Measurements from ENCODE around the gene SPA17.
A peak's percentile ranks its signal among the peaks of the same experiment; 100 is the strongest.

Gene SPA17

GRCh38 chr11:124643605-124644425 lies 29.9 kb upstream of the SPA17 start:
- H3K9ac ChIP-seq (ENCODE audit: low read depth, low read length) = no peak overlapping the region
- H3K4me3 ChIP-seq (ENCODE audit: low read length) = no peak overlapping the region
- 0 out of 2 replicates have a peak, but pooled peaks cover 7% of the 10 kb centered on the region for H3K36me3 ChIP-seq (ENCODE audit: insufficient read depth, low read depth, low read length)
- H3K27me3 ChIP-seq (ENCODE audit: insufficient read depth, low read length) = no peaks in the 10 kb centered on the region; the same call in 1 of the 2 replicates
- no peaks in the 10 kb centered on the region for H3K9me3 ChIP-seq (ENCODE audit: insufficient read depth, low read depth, low read length)
- no peak overlapping the region for H3K27ac ChIP-seq (ENCODE audit: low read length)
- no peaks in the 10 kb centered on the region for H3K4me1 ChIP-seq (ENCODE audit: insufficient read depth, low read length)

GRCh38 chr11:124644426-124645280 lies 29.1 kb upstream of the SPA17 start:
- Histone ChIP-seq H3K9ac (ENCODE audit: low read depth, low read length) (no peak overlapping the region), H3K27me3 (ENCODE audit: insufficient read depth, low read length) (no peaks in the 10 kb centered on the region; the same call in none of the 2 replicates), H3K4me1 (ENCODE audit: insufficient read depth, low read length) (no peaks in the 10 kb centered on the region), H3K36me3 (ENCODE audit: insufficient read depth, low read depth, low read length) (no peaks in the 10 kb centered on the region), H3K27ac (ENCODE audit: low read length) (no peak overlapping the region), H3K4me3 (ENCODE audit: low read length) (peak overlapping the region; percentile 4; the same call in 1 of the 2 replicates), H3K9me3 (ENCODE audit: insufficient read depth, low read depth, low read length) (no peaks in the 10 kb centered on the region)

GRCh38 chr11:124646148-124646547 lies 27.6 kb upstream of the SPA17 start:
- Histone ChIP-seq H3K36me3 (ENCODE audit: insufficient read depth, low read depth, low read length) (no peaks in the 10 kb centered on the region), H3K27ac (ENCODE audit: low read length) (no peak overlapping the region), H3K9ac (ENCODE audit: low read depth, low read length) (no peak overlapping the region), H3K4me3 (ENCODE audit: low read length) (no peak overlapping the region), H3K9me3 (ENCODE audit: insufficient read depth, low read depth, low read length) (no peaks in the 10 kb centered on the region), H3K4me1 (ENCODE audit: insufficient read depth, low read length) (no peaks in the 10 kb centered on the region), H3K27me3 (ENCODE audit: insufficient read depth, low read length) (no peaks in the 10 kb centered on the region; the same call in none of the 2 replicates)

GRCh38 chr11:124648610-124649009 lies 25.1 kb upstream of the SPA17 start:
- H3K27ac ChIP-seq (ENCODE audit: low read length) = no peak overlapping the region
- H3K9me3 ChIP-seq (ENCODE audit: insufficient read depth, low read depth, low read length) = no peaks in the 10 kb centered on the region
- no peak overlapping the region for H3K9ac ChIP-seq (ENCODE audit: low read depth, low read length)
- H3K27me3 ChIP-seq (ENCODE audit: insufficient read depth, low read length) = no peaks in the 10 kb centered on the region; the same call in none of the 2 replicates
- no peak overlapping the region for H3K4me3 ChIP-seq (ENCODE audit: low read length)
- no peaks in the 10 kb centered on the region for H3K36me3 ChIP-seq (ENCODE audit: insufficient read depth, low read depth, low read length)
- H3K4me1 ChIP-seq (ENCODE audit: insufficient read depth, low read length) = no peaks in the 10 kb centered on the region

DNA sequence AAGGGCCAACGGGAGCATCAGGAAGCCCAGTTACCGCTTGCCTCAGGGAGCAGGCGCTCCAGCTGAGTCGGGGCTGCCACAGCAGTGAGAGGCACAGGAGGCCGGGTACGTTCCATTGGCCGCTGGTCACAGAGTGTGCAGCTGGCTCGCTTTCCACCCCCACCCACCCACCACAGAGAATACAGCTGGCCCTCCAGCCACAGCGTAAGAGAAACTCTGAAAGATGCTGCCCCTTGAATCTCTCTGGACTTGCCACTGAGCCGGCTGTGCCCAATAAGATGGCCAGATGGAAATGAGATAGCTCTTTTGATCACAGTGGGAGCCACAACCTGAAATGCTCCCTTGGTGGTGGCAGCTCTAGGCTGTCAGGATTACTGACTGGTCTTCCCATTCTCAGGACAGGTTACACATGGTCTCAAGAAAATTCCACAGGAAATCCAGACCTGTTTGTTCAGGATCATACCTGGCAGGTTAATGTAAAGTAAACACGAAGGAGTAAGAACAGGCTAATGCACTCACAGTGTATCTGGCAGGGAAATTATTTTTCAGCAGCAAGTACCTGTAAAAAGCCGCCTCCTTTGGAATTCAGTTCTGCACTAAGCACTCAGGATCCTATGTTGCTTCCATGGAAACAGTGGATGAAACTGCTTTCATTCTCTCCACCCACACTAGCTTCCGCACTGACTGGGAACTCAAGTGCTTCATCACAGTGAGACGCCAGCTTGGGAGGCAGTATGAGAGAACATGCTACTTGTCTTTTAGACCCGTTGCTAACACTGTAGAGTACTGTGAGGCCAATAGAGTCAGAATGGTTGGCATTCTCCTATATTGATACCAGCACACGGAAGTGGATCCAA lies 16.7 kb upstream of the SPA17 start:
- Histone ChIP-seq H3K27me3 (ENCODE audit: insufficient read depth, low read length) (peaks cover 4% of the 10 kb centered on the region; the same call in 1 of the 2 replicates), H3K4me1 (ENCODE audit: insufficient read depth, low read length) (peaks cover 15% of the 10 kb centered on the region), H3K9ac (ENCODE audit: low read depth, low read length) (no peak overlapping the region), H3K4me3 (ENCODE audit: low read length) (peak overlapping the region; percentile 14; the same call in 1 of the 2 replicates), H3K27ac (ENCODE audit: low read length) (no peak overlapping the region), H3K9me3 (ENCODE audit: insufficient read depth, low read depth, low read length) (no peaks in the 10 kb centered on the region), H3K36me3 (ENCODE audit: insufficient read depth, low read depth, low read length) (no peaks in the 10 kb centered on the region)

DNA sequence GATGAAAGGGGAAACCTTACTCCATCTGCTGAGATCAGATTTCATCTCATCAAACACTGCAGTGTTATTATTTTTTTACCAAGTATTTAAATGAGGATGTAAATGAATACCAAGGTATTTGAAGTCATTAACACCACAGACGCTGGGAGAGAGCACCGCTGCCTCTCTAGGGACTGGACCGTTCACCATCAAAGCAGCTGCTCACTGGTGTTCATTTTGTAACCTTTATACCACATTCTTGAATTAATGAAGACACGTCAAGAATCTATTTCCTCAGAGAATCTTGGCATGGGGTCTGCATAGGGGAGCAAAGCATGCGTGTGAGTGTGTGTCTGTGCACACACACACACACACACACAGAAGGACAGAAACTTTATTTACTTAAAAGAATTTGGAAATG lies 15.8 kb upstream of the SPA17 start:
- H3K4me3 ChIP-seq (ENCODE audit: low read length) = peak overlapping the region; percentile 14; the same call in 1 of the 2 replicates
- no peak overlapping the region for H3K9ac ChIP-seq (ENCODE audit: low read depth, low read length)
- no peaks in the 10 kb centered on the region for H3K9me3 ChIP-seq (ENCODE audit: insufficient read depth, low read depth, low read length)
- H3K27me3 ChIP-seq (ENCODE audit: insufficient read depth, low read length) = peaks cover 4% of the 10 kb centered on the region; the same call in 1 of the 2 replicates
- no peaks in the 10 kb centered on the region for H3K36me3 ChIP-seq (ENCODE audit: insufficient read depth, low read depth, low read length)
- H3K27ac ChIP-seq (ENCODE audit: low read length) = no peak overlapping the region
- H3K4me1 ChIP-seq (ENCODE audit: insufficient read depth, low read length) = peaks cover 15% of the 10 kb centered on the region

DNA sequence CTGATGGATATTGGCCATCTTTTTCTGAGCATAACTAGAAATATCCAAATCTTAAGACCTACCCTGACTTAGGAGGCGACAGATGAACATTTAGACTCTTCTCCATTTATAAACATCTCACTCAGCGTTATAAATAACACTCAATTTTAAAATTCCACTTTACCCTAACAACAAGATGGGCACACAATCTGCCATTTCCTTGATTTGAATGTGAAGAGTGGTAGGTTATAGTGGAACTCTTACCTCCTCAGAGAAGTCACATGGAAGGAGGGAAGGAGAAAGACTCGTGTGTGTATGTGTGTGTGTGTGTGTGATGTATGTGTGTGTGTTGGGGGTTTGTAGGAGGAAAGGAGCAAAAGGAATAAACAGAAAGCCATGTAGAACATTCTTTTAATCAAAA lies 15.2 kb upstream of the SPA17 start:
- Histone ChIP-seq H3K4me1 (ENCODE audit: insufficient read depth, low read length) (peaks cover 15% of the 10 kb centered on the region), H3K27ac (ENCODE audit: low read length) (no peak overlapping the region), H3K4me3 (ENCODE audit: low read length) (no peak overlapping the region), H3K36me3 (ENCODE audit: insufficient read depth, low read depth, low read length) (no peaks in the 10 kb centered on the region), H3K9me3 (ENCODE audit: insufficient read depth, low read depth, low read length) (no peaks in the 10 kb centered on the region), H3K27me3 (ENCODE audit: insufficient read depth, low read length) (peaks cover 4% of the 10 kb centered on the region; the same call in 1 of the 2 replicates), H3K9ac (ENCODE audit: low read depth, low read length) (no peak overlapping the region)

- H3K27me3 ChIP-seq (ENCODE audit: insufficient read depth, low read length) = peaks cover 4% of the 10 kb centered on the region; the same call in 1 of the 2 replicates
- no peaks in the 10 kb centered on the region for H3K9me3 ChIP-seq (ENCODE audit: insufficient read depth, low read depth, low read length)
- H3K4me1 ChIP-seq (ENCODE audit: insufficient read depth, low read length) = peaks cover 15% of the 10 kb centered on the region
- H3K4me3 ChIP-seq (ENCODE audit: low read length) = no peak overlapping the region
- no peak overlapping the region for H3K27ac ChIP-seq (ENCODE audit: low read length)
- no peak overlapping the region for H3K9ac ChIP-seq (ENCODE audit: low read depth, low read length)
- H3K36me3 ChIP-seq (ENCODE audit: insufficient read depth, low read depth, low read length) = no peaks in the 10 kb centered on the region
Measured at GRCh38 chr11:124658986-124659385, 14.7 kb upstream of the SPA17 start.

GRCh38 chr11:124661553-124661952 lies 12.2 kb upstream of the SPA17 start:
- peaks cover 15% of the 10 kb centered on the region for H3K4me1 ChIP-seq (ENCODE audit: insufficient read depth, low read length)

DNA sequence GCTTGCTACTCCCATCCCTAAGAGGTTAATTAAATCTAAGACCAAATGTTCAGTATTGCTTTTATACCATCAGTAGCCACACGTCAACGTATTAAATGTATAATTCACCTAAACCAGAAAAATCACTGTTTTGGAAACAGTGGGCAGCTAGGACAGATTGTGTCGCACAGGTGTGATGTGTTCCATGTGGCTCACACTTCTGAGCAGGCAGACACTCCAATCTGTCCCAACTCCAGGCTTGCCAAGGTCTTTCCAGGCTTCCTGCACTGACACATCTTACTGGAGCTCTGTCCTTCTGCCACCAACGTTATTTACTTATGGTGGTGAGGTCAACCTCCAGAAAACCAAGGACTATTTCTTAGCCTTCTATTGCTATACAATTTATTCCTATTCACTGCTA lies 11.6 kb upstream of the SPA17 start:
- H3K27ac ChIP-seq (ENCODE audit: low read length) = no peak overlapping the region
- H3K4me3 ChIP-seq (ENCODE audit: low read length) = no peak overlapping the region
- H3K9ac ChIP-seq (ENCODE audit: low read depth, low read length) = no peak overlapping the region
- H3K9me3 ChIP-seq (ENCODE audit: insufficient read depth, low read depth, low read length) = no peaks in the 10 kb centered on the region
- H3K4me1 ChIP-seq (ENCODE audit: insufficient read depth, low read length) = peaks cover 11% of the 10 kb centered on the region
- H3K36me3 ChIP-seq (ENCODE audit: insufficient read depth, low read depth, low read length) = no peaks in the 10 kb centered on the region
- peaks cover 7% of the 10 kb centered on the region; the same call in 1 of the 2 replicates for H3K27me3 ChIP-seq (ENCODE audit: insufficient read depth, low read length)

More at GRCh38 chr11:124661553-124661952, 12.2 kb upstream of the SPA17 start:
- Histone ChIP-seq H3K36me3 (ENCODE audit: insufficient read depth, low read depth, low read length) (no peaks in the 10 kb centered on the region), H3K9me3 (ENCODE audit: insufficient read depth, low read depth, low read length) (no peaks in the 10 kb centered on the region), H3K4me3 (ENCODE audit: low read length) (no peak overlapping the region), H3K9ac (ENCODE audit: low read depth, low read length) (no peak overlapping the region), H3K27me3 (ENCODE audit: insufficient read depth, low read length) (peaks cover 4% of the 10 kb centered on the region; the same call in 1 of the 2 replicates), H3K27ac (ENCODE audit: low read length) (no peak overlapping the region)

DNA sequence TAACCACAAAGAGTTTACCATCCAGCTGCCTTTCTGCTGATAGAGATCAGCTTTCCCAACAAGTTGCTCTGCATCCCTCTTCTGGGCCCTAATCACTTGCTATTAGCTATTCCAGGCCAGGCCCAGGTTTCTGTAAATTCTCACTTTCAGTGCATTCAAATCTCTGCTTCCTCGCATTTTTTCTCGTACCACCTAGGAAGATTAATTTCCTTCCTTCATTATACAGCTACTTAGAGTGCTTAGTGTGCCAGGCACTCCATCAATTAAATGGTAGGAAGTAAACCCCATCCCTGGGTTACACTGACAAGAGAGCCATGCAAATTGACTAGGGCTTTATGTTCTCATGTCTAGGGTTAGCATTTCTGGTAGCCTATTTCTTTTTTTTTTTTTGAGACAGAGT lies 9.8 kb upstream of the SPA17 start:
- H3K4me3 ChIP-seq (ENCODE audit: low read length) = no peak overlapping the region
- H3K27ac ChIP-seq (ENCODE audit: low read length) = no peak overlapping the region
- H3K27me3 ChIP-seq (ENCODE audit: insufficient read depth, low read length) = peaks cover 16% of the 10 kb centered on the region; the same call in 1 of the 2 replicates
- H3K9me3 ChIP-seq (ENCODE audit: insufficient read depth, low read depth, low read length) = no peaks in the 10 kb centered on the region
- no peaks in the 10 kb centered on the region for H3K4me1 ChIP-seq (ENCODE audit: insufficient read depth, low read length)
- no peaks in the 10 kb centered on the region for H3K36me3 ChIP-seq (ENCODE audit: insufficient read depth, low read depth, low read length)
- no peak overlapping the region for H3K9ac ChIP-seq (ENCODE audit: low read depth, low read length)

All from iPS-20b (cell line).